GM18505 (cell line): ENCODE results near the gene SNX27.
A peak's percentile ranks its signal among the peaks of the same experiment; 100 is the strongest.

ENCODE experiments used
- ATAC-seq: cut with Tn5 transposase; IDR thresholded peaks from one replicate; pipeline ENCODE4 v1.9.1; 2021; ENCODE audit not compliant: unreplicated experiment
- POLR2A ChIP-seq: IDR thresholded peaks from 4 replicates; pipeline ENCODE4 v1.6.1; 2011; ENCODE audit warnings: borderline replicate concordance; ENCODE audit not compliant: insufficient read depth, insufficient read length; ENCODE audit errors: extremely low read depth

The SNX27 gene

DNA sequence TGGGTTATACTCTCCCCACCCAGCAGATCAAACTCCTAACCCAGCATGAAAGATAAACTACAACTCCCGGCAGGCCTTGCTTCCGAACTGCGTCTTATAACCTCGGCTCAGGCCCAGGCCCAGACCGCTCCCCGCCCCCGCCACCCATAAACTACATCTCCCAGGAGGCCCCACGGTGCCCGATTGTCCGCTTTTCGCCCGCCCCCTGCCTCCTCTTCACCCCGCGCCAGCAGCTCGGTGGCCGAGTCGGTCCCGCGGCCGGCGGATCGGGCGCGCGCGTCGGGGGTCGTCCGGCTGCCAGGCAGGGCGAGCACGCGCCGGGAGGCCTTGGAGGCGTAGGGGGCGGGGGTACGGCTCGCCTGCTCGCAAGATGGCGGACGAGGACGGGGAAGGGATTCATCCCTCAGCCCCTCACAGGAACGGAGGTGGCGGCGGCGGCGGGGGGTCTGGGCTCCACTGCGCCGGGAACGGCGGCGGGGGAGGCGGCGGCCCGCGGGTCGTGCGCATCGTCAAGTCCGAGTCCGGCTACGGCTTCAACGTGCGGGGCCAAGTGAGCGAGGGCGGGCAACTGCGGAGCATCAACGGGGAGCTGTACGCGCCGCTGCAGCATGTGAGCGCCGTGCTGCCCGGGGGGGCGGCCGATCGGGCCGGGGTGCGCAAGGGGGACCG lies at the start of gene SNX27:
Gene SNX27 (plus strand): TSS at position 219 of the 669 bp plus-strand sequence. CDS start 152 bp downstream, at position 371.
- ATAC-seq = peak; percentile 90
- TF ChIP-seq POLR2A = peak; percentile 63

DNA sequence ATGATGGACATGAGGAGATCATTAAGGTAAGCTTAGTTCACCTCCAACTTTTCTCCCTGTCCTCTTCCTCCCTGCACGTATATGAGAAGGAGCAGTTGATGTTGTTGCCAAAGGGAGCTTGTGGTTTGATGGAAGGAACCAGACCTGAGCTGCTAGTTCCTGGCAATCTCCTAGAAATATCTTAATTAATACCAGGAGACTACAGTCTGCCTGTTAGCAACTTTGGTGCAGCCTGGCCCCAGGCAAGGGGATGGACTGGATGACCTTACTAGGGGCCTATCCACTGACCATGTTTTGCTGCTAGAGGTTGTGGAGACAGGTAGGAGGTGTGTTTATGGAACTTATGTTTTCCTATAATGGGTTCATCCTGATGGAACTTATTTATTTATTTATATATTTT lies 49.2 kb upstream of the SNX27 start:
- ATAC-seq = no peak
- no peak for TF ChIP-seq POLR2A

DNA sequence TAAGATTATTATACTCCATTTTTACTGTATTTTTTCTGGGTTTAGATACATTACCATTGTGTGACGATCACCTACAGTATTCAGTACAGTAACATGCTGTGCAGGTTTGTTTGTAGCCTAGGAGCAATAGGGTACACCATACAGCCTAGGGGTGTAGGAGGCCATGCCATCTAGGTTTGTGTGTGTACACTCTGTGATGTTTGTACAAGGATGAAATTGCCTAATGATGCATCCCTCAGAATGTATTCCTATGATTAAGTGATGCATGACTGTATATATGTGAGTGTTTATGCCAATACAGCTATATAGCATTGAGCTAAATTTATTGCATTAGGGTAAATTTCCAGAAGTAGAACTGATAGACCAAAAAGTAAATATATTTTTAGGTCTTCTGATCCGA lies 48.5 kb upstream of the SNX27 start:
- TF ChIP-seq POLR2A = no peak
- no peak for ATAC-seq

DNA sequence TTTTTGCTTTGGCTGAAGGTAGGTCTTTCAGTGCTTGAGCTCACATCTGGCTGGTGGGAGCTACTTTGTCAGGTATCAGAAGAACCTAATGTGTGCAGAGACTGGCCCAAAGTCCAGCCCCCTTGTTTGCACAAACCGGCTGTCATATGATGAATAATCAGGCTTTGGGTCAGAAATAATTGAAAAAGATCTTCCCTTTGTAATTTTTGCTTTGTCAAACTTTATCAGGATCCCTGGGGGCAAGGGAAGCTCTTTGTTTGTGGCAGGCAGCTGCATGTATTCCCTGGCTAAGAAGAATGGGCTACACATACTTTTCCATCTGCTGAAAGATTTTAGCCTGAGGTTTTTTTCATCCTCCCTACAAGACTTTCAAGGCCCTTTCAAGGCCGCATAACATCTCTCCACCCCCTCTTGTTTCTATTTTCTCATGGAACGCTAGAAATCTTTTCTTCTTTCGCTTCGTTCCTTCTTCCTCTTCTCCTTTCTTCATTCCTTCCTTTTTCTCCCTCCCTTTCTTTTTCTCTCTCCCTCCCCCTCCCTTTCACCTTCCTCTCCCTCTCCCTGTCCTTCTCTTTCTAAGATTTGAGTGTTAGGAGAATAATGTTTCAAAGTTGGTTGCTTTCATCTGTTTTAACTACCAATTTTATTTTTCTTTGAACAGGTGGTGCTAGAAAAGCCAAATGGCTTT lies 46.2 kb upstream of the SNX27 start:
- ATAC-seq = no peak

DNA sequence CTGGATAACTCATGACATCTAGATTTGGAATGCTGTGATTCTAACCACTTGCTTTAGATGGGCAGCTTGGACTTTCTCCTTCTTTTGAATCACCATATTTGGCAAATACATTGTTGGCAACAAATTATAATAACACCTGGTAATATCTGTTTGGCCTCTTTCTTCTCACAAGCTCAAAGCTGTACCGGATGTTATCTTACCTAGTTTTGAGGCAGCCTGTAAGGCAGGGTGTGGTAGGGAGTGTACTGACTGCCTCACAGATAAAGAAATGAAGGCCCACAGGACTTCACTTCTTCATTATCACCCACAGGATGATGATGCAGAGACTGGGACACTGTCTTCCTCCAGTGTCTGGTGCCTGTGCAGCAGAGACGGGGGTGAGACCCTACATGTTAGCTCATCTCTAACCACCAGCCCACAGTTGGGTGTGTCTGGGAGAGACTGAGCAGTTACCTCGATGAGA lies 43.2 kb upstream of the SNX27 start:
- TF ChIP-seq POLR2A = no peak
- no peak for ATAC-seq

More for the DNA sequence above, 46.2 kb upstream of the SNX27 start:
- no peak for TF ChIP-seq POLR2A

DNA sequence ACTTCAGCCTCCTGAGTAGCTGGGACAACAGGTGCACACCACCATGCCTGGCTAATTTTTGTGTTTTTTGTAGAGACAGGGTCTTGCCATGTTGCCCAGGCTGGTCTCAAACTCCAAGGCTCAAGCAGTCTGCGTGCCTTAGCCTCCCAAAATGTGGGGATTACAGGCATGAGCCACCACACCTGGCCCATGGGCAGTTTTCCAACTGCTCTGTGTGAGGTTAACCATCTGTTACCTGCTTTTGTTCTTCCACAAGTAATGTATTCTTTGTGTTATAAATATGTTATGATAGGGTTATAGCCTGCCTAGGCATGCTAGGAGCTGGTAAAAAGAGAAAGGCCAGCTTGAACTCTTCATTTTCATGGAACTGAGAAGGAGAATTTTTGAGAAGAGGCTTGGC lies 41.0 kb upstream of the SNX27 start:
- ATAC-seq = no peak
- TF ChIP-seq POLR2A = no peak

DNA sequence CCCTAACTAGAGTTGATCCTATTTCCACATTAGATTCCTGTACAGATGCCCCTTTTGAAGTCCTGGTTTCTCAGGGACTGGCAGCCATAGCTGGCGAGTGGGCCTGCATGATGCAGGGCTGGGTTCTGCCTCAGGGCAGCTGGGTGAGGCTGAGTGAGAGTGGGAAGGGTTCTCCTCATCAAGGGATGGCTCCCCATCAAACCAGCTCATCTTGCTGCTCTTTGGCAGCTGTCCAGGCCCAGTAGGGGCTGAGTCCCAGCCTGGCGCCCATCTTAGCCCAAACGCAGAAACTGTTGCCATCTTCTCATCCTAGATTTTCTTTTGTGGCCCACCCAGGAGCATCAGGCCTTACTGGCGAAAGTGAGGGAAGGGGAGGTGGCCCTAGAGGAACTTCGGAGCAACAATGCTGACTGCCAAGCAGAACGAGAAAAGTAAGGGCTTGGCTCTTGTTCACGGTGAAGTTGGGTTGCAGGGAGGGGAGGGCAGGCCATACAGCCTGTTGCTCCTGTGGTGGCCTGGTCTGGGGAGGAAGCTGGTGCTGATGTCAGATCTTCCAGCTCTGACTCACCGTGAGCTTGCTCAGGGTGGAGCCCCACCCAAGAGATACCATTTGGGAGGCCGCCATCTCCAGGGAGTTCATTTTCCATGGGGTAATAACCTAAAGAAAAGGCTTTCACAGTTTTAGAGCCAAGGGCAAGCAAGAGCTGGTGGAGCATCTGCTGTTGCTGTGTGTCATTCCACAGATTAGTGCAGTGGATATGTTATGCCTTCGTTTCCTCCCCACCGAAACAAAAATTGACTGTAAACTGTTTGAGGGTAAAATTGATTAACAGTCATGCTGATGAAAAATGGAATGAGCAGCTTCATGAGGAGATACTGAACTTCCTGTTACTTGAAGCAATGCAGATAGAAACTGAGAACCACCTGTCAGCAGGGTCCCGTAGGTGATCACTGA lies 37.0 kb upstream of the SNX27 start:
- peak; percentile 13 for TF ChIP-seq POLR2A
- no peak for ATAC-seq

DNA sequence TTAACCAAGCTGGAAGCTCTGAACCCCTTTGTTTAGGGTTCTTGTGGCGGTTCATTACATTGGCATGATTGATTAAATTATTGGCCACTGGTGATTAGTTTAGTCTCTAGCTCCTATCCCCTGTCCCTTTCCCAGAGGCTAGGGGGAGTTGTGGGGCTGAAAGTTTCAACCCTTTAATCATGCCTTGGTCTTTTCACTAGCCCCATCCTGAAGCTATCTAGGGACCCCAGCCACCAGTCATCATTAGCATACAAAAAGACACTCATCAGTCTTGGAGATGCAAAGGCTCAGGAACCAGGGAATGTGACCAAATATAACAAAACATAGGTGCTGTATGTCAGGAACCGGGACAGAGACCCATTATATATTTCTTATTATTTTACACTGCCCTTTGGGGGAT lies 34.7 kb upstream of the SNX27 start:
- ATAC-seq = no peak

DNA sequence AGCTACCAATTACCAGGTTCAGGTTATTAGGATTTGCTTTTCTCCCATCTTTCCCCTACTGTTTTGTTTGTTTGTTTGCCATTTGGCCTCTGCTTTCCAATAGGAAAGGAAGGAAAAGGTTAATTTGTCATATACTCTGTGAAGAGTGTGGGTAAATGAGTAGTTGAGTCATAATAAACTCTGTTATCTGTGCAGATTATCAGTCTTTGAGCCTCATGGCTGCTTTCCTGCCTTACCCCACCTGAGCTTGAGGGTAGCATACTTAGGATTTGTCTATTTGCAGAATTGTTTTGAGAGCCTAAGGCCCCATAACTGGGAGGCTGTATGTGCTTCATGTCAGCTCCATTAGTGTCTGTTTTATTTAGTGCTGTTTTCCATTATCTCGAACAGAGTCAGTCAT lies 32.9 kb upstream of the SNX27 start:
- no peak for TF ChIP-seq POLR2A
- no peak for ATAC-seq

More for the DNA sequence above, 34.7 kb upstream of the SNX27 start:
- no peak for TF ChIP-seq POLR2A

DNA sequence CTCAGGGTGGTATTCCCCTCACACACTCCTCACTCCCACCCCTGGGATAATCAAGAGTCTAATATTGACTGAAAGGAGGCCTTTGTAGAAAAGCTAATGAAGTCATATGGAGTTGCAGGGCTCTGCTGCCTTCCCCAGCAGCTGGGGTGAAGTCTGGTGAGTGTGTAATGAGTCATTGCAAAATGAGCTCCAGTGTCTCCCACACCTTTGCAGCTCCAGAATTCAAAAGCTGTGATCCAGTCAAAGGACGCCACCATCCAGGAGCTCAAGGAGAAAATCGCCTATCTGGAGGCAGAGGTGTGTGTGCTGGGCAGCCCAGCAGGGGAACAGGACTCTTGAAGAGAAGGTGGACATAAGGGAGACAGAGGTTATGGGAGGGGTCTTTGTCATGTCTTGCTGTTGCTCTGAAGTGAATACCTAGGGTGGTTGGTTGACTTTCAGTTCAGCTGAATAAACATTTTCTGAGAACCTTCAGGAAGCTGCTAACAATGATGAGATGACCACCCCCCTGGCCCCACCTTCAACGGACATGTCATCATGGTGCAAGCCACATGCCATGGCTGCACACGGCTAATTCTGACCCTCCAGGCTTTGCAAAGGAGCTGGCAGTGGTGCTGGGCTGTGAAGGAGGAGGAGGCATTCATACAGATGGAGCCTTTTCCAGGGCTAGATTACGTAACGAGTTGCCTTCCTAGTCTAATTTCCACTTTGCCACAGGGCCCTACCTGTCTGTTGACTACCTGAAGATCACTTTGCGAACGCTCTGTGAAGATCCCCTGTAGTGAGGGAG lies 32.2 kb upstream of the SNX27 start:
- no peak for TF ChIP-seq POLR2A
- ATAC-seq = no peak

DNA sequence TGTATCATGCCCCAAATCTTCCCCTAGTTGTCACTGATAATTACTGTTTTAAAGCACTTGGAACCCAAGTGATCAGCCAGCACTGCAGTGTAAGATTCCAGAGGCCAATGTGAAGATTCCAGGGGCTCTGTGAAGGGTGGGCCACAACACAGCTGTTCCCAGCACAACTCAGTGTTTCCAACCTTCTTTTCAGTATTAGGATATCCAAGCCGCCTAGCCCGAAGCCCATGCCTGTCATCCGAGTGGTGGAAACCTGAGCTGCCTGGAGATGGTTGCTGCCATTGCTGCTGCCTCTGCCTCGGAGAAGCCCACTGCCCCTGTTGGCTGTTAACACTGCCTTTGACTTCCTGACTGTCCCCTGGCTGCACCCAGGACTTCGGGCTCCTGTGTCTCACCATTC lies 30.4 kb upstream of the SNX27 start:
- TF ChIP-seq POLR2A = no peak
- no peak for ATAC-seq

DNA sequence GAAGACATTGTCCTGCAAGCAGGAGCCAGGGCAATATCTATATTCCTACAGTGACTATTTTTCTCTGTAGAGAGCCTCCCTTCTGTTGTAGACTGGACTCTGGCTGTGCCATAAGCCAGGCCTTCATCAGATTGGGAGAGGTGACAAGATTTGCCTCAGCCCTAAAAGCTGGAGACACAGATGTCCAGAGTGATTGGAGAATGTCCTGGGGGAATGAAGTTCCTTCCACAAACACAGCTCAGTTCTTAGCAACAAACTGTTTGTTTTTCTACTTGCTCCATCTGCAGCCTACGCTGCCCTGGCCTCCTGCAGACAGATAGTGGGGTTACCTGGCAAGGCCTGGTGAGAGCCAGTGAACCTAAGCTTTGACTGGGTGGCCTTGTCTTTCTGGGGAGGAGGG lies 29.9 kb upstream of the SNX27 start:
- TF ChIP-seq POLR2A = no peak
- no peak for ATAC-seq
